Right kidney (tissue), 1 donor: ENCODE data around the gene PLS1.
"Not testable (repeated sequence)": the region's sequence is repeated elsewhere in the genome, so short reads cannot be mapped to it uniquely, and the experiment has no call there.

ENCODE experiments used
- DNase-seq: peaks from one replicate; pipeline ENCODE4 v3.0.0-alpha.2; 2016

PLS1 gene

GRCh38 chr3:142693136-142693853 lies 97.1 kb downstream of the PLS1 start:
- DNase-seq, result no peak

DNA sequence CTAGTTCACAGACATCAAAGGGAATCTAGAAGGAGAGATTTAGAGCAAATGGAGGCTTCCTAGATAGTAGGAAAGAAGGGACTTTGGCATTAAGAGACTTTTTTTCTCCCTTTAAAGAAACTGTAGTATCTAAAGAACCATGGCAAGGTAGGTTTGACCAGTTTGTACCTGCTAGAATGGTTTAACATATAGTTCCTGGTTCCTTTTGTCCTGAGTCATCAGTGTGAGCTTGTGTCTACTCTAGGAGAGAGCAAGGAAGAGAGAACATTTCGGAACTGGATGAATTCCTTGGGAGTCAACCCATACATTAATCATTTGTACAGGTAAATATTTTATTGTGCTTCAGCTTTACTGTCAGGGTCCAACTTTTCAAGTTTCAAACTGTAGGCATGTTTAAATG lies 98.0 kb downstream of the PLS1 start:
- DNase-seq, result no peak

- DNase-seq, result no peak
Measured at GRCh38 chr3:142705198-142705597, 109.0 kb downstream of the PLS1 start.

DNA sequence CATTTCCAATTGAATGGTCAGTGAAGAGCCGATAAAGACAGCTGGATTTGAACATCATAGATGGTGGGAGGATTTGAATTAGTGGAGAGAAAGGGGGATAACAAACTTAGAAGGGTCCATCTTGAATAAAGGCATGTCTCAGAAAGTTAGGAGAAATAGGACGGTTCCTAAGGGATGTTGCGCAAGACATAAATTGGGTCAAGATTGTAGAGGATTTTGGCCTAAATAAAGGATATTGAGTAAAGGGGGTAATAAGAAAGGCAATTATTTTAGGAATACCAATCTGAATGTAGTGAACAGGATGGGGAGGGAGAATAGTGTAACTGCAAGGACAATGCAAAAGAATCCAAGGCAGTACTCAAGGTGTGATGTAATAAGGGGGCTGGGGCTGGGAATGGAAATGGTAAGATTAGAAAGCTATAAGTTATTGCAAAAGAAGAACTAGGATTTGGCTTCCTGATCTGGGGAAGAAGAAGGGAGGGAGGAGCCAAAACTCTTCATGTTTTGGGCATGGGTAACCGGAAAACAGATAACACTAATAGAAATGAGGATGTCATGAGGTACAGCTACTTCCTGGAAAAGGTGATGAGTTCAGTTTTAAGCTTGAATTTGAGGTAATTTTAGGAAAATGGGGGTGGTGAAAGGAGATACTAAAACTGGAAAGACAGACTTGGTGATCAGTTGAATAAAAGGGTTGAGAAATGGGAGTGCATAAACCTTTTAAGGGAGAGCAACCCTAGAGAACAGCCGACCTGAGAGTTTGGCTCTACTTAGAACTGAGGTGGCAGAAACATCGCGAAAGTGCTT lies 110.3 kb downstream of the PLS1 start:
- no peak for DNase-seq

DNA sequence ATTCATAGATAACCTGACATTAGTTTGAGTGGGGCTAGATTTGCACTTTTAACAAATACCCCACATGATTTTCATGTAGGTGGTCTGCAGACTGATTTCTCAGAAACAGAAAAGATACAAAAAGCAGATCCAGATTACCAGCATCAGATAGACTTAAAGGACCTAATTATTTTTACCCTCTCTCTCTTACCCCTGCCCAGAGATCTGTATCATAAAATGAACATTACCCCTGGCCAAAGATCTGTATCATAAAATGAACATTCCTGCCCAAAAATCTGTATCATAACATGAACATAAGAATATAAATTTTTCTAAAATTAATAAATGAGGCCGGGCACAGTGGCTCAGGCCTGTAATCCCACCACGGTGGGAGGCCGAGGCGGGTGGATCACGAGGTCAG lies 113.0 kb downstream of the PLS1 start:
- DNase-seq, result no peak

- not testable (repeated sequence) for DNase-seq
Measured at GRCh38 chr3:142714882-142715281, 118.7 kb downstream of the PLS1 start.

DNA sequence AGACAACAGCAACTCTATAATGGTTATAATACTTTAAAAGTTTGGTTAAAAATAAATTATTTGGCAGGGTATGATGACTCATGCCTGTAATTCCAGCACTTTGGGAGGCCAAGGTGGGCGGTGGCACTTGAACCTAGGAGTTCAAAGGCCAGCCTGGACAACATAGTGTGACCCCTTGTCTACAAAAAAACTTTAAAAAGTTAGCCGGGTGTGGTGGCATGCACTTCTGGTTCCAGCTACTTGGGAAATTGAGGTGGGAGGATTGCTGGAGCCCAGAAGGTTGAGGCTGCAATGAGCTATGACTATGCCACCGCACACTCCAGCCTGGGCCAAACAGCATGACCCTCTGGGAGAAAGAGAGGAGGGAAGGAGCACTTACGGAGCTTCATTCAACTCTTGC lies 119.9 kb downstream of the PLS1 start:
- no peak for DNase-seq

DNA sequence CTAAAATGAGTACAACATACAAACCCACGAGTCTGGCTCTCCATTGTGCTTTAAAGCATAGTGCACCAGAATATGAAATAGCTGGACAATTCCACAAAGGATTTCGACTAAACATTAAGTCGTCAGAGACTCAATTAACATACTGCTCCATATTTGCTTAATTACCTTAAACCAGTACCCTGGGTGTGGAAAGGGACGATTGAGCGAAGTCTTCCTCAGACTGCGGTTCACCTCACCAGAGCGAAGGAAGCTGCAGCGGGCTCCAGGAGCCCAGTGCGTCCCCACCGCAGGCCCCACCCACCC lies 127.4 kb downstream of the PLS1 start:
- DNase-seq, result no peak

DNA sequence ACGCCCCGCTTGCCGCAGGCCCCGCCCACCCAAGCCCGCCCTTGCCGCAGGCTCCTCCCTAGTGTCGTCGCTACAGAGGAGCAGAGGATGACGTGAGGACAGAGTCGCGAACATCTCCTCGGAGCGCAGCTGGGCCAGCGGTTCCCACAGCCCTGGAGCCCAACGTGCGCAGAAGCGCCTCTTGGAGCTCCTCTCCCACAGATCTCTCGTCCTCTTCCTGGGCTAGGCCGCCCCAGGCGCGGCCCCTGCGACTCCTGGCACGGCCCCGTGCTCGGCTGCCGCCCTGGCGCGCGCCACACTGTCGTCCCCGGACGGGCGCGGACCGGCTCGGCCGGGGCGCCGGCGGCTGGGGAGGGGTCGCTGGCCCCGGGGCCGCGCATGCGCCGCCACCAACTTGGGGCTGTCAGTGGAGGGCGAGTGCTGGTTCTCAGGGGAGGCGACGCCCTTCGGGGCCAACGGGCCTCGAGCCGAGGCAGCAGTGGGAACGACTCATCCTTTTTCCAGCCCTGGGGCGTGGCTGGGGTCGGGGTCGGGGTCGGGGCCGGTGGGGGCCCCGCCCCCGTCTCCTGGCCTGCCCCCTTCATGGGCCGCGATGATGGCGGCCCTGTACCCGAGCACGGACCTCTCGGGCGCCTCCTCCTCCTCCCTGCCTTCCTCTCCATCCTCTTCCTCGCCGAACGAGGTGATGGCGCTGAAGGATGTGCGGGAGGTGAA lies 127.9 kb downstream of the PLS1 start, which contains the start of gene TRPC1:
TSS of gene TRPC1 (plus strand) at position 67 of the 714 bp plus-strand sequence. CDS start at position 593, 526 bp downstream.
- DNase-seq, result peak; percentile 94

DNA sequence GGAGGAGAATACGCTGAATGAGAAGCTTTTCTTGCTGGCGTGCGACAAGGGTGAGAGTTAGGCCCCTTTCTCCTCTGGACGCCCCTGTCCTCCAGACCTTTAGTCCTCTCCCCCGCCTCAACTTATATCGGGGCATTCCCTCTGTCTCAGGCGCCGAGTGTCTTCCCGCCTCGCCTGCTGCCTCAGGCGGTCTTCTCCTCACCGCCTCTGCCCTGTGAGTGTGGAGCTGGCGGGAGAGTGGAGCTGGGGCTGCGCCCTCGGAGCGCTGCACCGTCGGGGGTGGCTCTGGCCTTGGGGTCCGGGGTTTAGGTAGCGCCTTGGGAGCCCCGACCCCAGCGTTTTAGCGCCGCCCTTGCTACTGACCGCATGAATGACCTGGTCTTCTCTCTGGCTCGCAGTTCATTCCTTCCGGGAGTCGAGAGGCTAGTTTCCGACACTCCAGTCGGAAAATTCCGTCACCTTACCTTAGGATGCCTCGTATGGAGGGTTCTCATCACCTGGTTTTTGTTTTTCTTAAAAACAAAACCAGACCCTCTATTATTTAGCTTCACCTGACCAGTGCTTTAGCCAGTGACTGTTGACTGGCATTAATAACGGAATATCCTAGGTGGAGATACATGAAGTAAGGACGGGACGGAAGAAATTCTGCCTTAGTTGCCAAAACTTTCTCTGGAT lies 128.6 kb downstream of the PLS1 start:
- DNase-seq, result peak; percentile 89

GRCh38 chr3:142725357-142725739 lies 129.2 kb downstream of the PLS1 start:
- DNase-seq, result no peak

GRCh38 chr3:142726017-142726416 lies 129.8 kb downstream of the PLS1 start:
- DNase-seq, result no peak

DNA sequence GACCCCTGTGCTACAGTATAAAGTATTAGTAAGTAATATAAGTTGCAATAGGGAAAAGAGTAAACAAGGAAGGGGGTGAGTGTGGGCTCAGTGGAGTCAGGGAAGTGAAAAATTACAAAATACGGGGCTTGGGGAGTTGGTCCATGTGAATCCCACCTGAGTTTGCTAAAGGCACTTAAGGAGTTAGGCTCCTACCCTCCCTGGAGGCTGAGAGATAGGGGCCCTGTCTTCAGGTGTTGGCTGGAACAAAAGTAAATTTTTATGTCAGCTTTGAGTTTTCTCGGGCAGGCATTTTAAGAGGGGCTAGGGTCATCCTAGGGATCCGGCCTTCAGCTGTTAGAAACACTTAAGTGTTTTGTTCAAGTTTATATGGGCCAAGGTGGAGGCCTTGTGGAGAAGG lies 135.9 kb downstream of the PLS1 start:
- no peak for DNase-seq

GRCh38 chr3:142734834-142735233 lies 138.6 kb downstream of the PLS1 start:
- DNase-seq, result no peak

DNA sequence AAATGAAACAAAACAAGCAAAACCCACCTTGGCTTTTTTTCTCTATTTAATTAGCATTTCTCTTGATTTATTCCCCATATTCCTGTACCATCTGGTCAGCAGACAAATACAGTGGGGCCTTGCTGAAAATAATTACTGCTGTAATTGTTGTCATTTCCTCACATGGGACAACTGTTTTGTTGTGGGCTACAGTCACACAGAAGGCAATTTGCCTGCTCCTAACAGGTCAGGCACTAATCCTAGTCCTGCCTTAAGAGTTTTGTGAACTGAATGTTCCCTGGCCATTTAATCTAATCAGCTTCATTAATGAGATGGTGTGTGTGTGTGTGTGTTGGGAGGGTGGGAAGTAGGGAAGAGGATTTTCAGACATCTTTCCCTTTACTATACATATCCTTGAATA lies 139.3 kb downstream of the PLS1 start:
- no peak for DNase-seq

DNA sequence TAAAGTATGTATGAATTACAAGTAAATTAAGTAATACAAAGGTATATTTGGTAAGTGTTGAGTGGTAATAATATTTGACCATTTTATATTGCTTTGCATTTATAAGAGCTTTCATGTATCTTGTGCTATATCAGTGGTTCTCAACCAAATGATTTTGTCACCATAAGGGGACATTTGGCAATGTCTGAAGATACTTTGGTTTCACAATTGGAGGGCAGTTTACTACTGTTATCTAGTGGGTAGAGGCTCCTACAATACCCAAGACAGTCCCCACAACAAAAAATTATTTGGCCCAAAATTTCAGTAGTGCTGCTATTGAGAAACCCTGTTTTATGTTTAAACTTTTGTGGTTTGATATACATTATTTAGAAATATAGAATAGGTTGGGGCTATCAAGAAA lies 142.2 kb downstream of the PLS1 start:
- DNase-seq, result no peak

- no peak for DNase-seq
Measured at GRCh38 chr3:142746646-142747045, 150.5 kb downstream of the PLS1 start.

- DNase-seq, result not testable (repeated sequence)
Measured at GRCh38 chr3:142750531-142750930, 154.3 kb downstream of the PLS1 start.

DNA sequence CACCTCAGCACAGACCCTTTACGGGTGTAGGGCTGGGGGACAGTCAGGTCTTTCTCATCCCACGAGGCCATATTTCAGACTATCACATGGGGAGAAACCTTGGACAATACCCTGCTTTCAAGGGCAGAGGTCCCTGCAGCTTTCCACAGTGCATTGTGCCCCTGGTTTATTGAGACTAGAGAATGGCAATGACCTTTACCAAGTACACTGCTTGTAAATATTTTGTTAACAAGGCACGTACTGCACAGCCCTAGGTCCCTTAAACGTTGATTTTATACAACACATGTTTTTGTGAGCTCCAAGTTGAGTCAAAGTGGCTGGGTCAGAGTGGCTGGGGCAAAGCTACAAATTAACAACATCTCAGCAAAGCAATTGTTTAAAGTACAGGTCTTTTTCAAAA lies 156.4 kb downstream of the PLS1 start:
- not testable (repeated sequence) for DNase-seq

DNA sequence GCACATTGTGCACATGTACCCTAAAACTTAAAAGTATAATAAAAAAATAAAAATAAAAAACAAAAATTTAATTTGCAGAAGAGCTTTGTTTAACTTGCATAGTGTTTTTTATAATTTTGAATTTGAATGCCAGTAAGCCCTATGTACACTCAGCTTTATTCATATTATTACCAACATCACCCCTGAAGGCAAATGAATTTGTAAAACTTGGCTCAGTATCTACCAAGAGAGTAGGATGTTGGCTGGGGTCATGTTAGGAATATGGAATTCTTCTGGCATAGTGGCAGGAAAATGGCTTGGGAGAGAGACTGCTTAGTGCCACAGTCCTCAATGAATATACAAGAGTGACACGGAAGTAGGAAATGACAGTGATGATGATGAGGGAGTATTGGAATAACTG lies 158.3 kb downstream of the PLS1 start:
- DNase-seq, result no peak
